RWPE1 (cell line): ENCODE measurements around the gene WSCD2.

Source experiments
- CTCF ChIA-PET: fragments of 350-600 bp; sonication (Branson Sonifier 250); formaldehyde crosslinking; extraction: SDS; loops from one replicate; lab custom pipeline; 2021; lab: Yijun Ruan, JAX
- POLR2A ChIA-PET: fragments of 400-600 bp; formaldehyde crosslinking; extraction: SDS; loops from one replicate; lab custom pipeline; 2020; ENCODE audit warnings: antibody characterized with exemption; ENCODE audit not compliant: low non-redundant PET; lab: Yijun Ruan, JAX
- DNase-seq: peaks from one replicate; pipeline ENCODE4 v3.0.0; 2012; ENCODE audit warnings: low spot score
- H3K27ac ChIP-seq: fragments of 450-650 bp; 2 replicates; pipeline ENCODE4 v1.5.1; 2017
- CTCF ChIP-seq: fragments of 450-650 bp; conservative IDR thresholded peaks from 2 replicates; pipeline ENCODE4 v1.5.1; 2017; ENCODE audit warnings: low read depth, mild to moderate bottlenecking

WSCD2 gene

GRCh38 chr12:108145011-108145410 lies 15.9 kb downstream of the WSCD2 start:
- no peak overlapping the region for H3K27ac ChIP-seq
- no peak for DNase-seq
- POLR2A ChIA-PET = no interaction called here
- TF ChIP-seq CTCF = no peak
- CTCF ChIA-PET = interaction anchor here (0.5 kb wide), 1 partner anchor 126 kb away, joined by 3 read pairs; no protein-coding TSS in a partner anchor

GRCh38 chr12:108146035-108146893 lies 17.2 kb downstream of the WSCD2 start:
- no peak for DNase-seq
- no peak for TF ChIP-seq CTCF
- POLR2A ChIA-PET = no interaction called here
- CTCF ChIA-PET = no interaction called here
- H3K27ac ChIP-seq = no peak overlapping the region

GRCh38 chr12:108147279-108147678 lies 18.2 kb downstream of the WSCD2 start:
- CTCF ChIA-PET = no interaction called here
- DNase-seq = no peak
- no peak overlapping the region for H3K27ac ChIP-seq
- no peak for TF ChIP-seq CTCF
- POLR2A ChIA-PET = no interaction called here

DNA sequence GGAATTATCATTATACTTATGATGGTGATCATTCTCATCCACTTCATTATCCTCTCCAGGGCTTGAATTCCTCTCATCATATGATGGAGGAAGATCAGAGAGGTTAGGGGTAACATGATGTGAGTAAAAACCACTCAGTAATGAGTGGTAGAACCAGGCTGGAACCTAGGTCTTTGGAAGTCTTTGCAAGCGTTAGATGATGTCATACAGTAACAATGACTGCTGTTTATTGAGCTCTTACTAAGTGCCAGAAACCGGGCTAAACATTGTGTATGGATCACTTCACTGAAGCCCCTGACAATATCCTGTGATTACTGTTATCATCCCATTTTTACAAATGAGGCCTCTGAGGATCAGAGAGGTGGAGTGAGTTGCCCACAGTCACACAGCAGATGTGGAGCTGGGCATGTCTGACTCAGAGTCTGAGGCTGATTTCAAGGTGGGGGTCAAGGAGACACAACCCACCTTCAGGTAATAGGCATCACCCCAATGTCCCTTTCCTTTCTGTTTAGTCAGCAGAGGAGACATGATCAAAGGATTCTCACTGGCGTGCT lies 19.5 kb downstream of the WSCD2 start:
- no peak for TF ChIP-seq CTCF
- POLR2A ChIA-PET = no interaction called here
- no peak overlapping the region for H3K27ac ChIP-seq
- CTCF ChIA-PET = no interaction called here
- DNase-seq = no peak

- ChIA-PET CTCF (interaction anchor here (0.6 kb wide), 1 partner anchor 266 kb away, joined by 3 read pairs; no protein-coding TSS in a partner anchor), POLR2A (no interaction called here)
- no peak overlapping the region for H3K27ac ChIP-seq
- no peak for TF ChIP-seq CTCF
- DNase-seq = no peak
Measured at GRCh38 chr12:108150436-108150835, 21.3 kb downstream of the WSCD2 start.

DNA sequence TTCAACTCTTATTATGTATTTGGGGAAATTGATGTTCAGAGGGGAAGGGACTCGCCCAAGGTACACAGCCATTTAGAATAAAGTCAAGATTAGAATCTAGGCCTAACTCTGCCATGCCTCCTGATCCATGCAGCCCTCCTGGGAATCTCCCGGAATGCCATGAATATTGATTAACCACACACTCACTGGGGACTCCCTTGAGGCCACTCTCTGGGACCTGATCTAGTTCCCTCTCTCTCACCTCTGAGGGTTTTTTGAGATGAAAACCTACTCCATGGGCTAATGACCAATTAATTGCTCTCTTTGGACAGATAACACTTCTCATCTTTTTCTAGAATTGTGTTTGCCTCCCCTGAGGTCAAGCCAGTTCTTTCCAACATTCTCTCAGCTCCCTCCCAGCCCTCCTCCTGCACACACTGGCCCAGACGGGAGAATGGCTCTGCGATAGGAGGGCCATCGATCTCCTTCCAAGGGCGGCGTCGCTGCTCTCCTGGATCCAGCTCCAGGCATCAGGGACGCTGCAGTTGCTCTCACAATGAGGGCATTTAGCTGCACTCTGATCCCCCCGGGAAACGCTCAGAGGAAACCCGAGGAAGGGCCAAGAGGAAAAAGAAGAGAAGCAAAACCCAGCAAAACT lies 22.6 kb downstream of the WSCD2 start:
- DNase-seq = no peak
- CTCF ChIA-PET = interaction anchor here (0.6 kb wide), 1 partner anchor 10 kb away, joined by 3 read pairs; no protein-coding TSS in a partner anchor
- H3K27ac ChIP-seq = no peak overlapping the region
- POLR2A ChIA-PET = no interaction called here
- no peak for TF ChIP-seq CTCF
